ENCODE results near the gene HOXA1. TPM values are rescaled to one million over a fixed set of nuclear protein-coding genes. Genes with fewer than 3 reads are reported as not detected.
A peak's percentile ranks its signal among the peaks of the same experiment; 100 is the strongest.

HOXA1 gene
- polyA plus RNA-seq, 1 experiment, result 2.9 TPM

- Histone ChIP-seq H3K9me3 (ENCODE audit: control insufficient read depth, insufficient read depth, low read length) (peaks cover 4% of the 10 kb centered on the region; the same call in 1 of the 2 replicates), H3K27me3 (ENCODE audit: control insufficient read depth, insufficient read depth, low read length) (no peaks in the 10 kb centered on the region), H3K4me3 (ENCODE audit: low read depth, low read length) (peak overlapping the region; percentile 70), H3K27ac (ENCODE audit: low read depth, low read length) (peak overlapping the region; percentile 93)
- TF ChIP-seq CTCF (IDR thresholded peaks at IDR 0.05; ENCODE audit: low read depth, low read length), result no peak
- CTCF ChIA-PET, result interaction anchor here (3.9 kb wide), 1 partner anchor 42 kb away, joined by 23 read pairs; the partner anchor contains the start of gene HOXA5
- POLR2A ChIA-PET, result interaction anchor here (1.0 to 1.4 kb wide), 3 partner anchors 9 to 13 kb away, joined by 3 to 13 read pairs (median 5); no protein-coding TSS in a partner anchor
- DNase-seq (ENCODE audit: low read depth, low spot score), result no peak
Observed at GRCh38 chr7:27101957-27102580, 6.3 kb upstream of the HOXA1 start.

- Histone ChIP-seq H3K27ac (ENCODE audit: low read depth, low read length) (peak overlapping the region; percentile 93), H3K27me3 (ENCODE audit: control insufficient read depth, insufficient read depth, low read length) (no peaks in the 10 kb centered on the region), H3K4me3 (ENCODE audit: low read depth, low read length) (peak overlapping the region; percentile 70), H3K9me3 (ENCODE audit: control insufficient read depth, insufficient read depth, low read length) (peaks cover 4% of the 10 kb centered on the region; the same call in 1 of the 2 replicates)
- DNase-seq (ENCODE audit: low read depth, low spot score), result no peak
- no peak for TF ChIP-seq CTCF (IDR thresholded peaks at IDR 0.05; ENCODE audit: low read depth, low read length)
- CTCF ChIA-PET, result interaction anchor here (1.2 to 5.6 kb wide), 4 partner anchors 33 to 420 kb away, joined by 3 to 28 read pairs (median 14); partner anchors contain the start of gene HOXA5
- POLR2A ChIA-PET, result interaction anchor here (1.0 to 1.4 kb wide), 3 partner anchors 10 to 14 kb away, joined by 3 to 13 read pairs (median 5); no protein-coding TSS in a partner anchor
Observed at GRCh38 chr7:27101171-27101956, 5.6 kb upstream of the HOXA1 start.

- CTCF ChIA-PET, result interaction anchor here (0.6 to 5.6 kb wide), 7 partner anchors 17 to 903 kb away, joined by 3 to 28 read pairs (median 4); partner anchors contain the start of gene HOXA5
- H3K27ac ChIP-seq (ENCODE audit: low read depth, low read length), result peak overlapping the region; percentile 93
- DNase-seq (ENCODE audit: low read depth, low spot score), result no peak
- TF ChIP-seq CTCF (IDR thresholded peaks at IDR 0.05; ENCODE audit: low read depth, low read length), result 0 out of 2 replicates have a peak, but pooled peaks have one; percentile 3
- POLR2A ChIA-PET, result interaction anchor here (1.0 to 1.7 kb wide), 4 partner anchors 10 to 43 kb away, joined by 3 to 13 read pairs (median 4); partner anchors contain the start of gene HOXA5
- peak overlapping the region; percentile 70 for H3K4me3 ChIP-seq (ENCODE audit: low read depth, low read length)
- no peaks in the 10 kb centered on the region for H3K27me3 ChIP-seq (ENCODE audit: control insufficient read depth, insufficient read depth, low read length)
- peaks cover 4% of the 10 kb centered on the region; the same call in 1 of the 2 replicates for H3K9me3 ChIP-seq (ENCODE audit: control insufficient read depth, insufficient read depth, low read length)
Observed at GRCh38 chr7:27100694-27101170, 4.9 kb upstream of the HOXA1 start.

- POLR2A ChIA-PET, result interaction anchor here (0.7 to 4.0 kb wide), 7 partner anchors 9 to 53 kb away, joined by 3 to 42 read pairs (median 11); partner anchors contain the start of genes HOXA3 and HOXA5
- peak overlapping the region; percentile 91 for H3K4me3 ChIP-seq (ENCODE audit: low read depth, low read length)
- no peaks in the 10 kb centered on the region for H3K27me3 ChIP-seq (ENCODE audit: control insufficient read depth, insufficient read depth, low read length)
- no peak for DNase-seq (ENCODE audit: low read depth, low spot score)
- H3K27ac ChIP-seq (ENCODE audit: low read depth, low read length), result peak overlapping the region; percentile 94
- peaks cover 4% of the 10 kb centered on the region; the same call in 1 of the 2 replicates for H3K9me3 ChIP-seq (ENCODE audit: control insufficient read depth, insufficient read depth, low read length)
- TF ChIP-seq CTCF (IDR thresholded peaks at IDR 0.05; ENCODE audit: low read depth, low read length), result no peak
- CTCF ChIA-PET, result interaction anchor here (0.6 to 5.6 kb wide), 14 partner anchors 18 to 902 kb away, joined by 3 to 28 read pairs (median 4); partner anchors contain the start of gene HOXA5
Observed at GRCh38 chr7:27099453-27100370, 3.9 kb upstream of the HOXA1 start.

All from AG04450 (cell line).